Bladder microvascular endothelial cell (primary cell): Measurements from ENCODE around the gene CDH10. TPM values are rescaled to one million over a fixed set of nuclear protein-coding genes. Genes with fewer than 3 reads are reported as not detected.

Experiments used
- total RNA-seq: library from RNA; depleted of rRNA; stranded (reverse); fragments of >200 nt; gene quantifications from 2 replicates; pipeline ENCODE4 v1.2.3, GENCODE V29; 2014

The CDH10 gene
- total RNA-seq, result 0.57 TPM in 1 of 2 replicates, not detected in the other

GRCh38 chr5:24644761-24645160 lies at the start of gene CDH10:
Gene CDH10, minus strand, starts transcription at chr5:24644978. Its CDS starts 51,488 bp downstream, at chr5:24593490.

